GM11168 (cell line): ENCODE data around the gene SCARF2.
"Not testable (repeated sequence)": the region's sequence is repeated elsewhere in the genome, so short reads cannot be mapped to it uniquely, and the experiment has no call there.

Experiments used
- in situ Hi-C: fragments of 300-500 bp; cut with MboI; formaldehyde crosslinking; loops from one replicate; pipeline ENCODE4 v1.12.0; 2022; ENCODE audit warnings: low sequenced_read_pairs; ENCODE audit not compliant: unreplicated experiment

Gene SCARF2

GRCh38 chr22:20464096-20464614, 26.5 kb upstream of the SCARF2 start:
- in situ Hi-C loops = no loop called here

- in situ Hi-C loops = no loop called here
Observed at GRCh38 chr22:20463324-20464095, 25.9 kb upstream of the SCARF2 start.

GRCh38 chr22:20459862-20460261, 22.2 kb upstream of the SCARF2 start:
- in situ Hi-C loops = no loop called here

GRCh38 chr22:20459152-20459542, 21.5 kb upstream of the SCARF2 start:
- in situ Hi-C loops = no loop called here

DNA sequence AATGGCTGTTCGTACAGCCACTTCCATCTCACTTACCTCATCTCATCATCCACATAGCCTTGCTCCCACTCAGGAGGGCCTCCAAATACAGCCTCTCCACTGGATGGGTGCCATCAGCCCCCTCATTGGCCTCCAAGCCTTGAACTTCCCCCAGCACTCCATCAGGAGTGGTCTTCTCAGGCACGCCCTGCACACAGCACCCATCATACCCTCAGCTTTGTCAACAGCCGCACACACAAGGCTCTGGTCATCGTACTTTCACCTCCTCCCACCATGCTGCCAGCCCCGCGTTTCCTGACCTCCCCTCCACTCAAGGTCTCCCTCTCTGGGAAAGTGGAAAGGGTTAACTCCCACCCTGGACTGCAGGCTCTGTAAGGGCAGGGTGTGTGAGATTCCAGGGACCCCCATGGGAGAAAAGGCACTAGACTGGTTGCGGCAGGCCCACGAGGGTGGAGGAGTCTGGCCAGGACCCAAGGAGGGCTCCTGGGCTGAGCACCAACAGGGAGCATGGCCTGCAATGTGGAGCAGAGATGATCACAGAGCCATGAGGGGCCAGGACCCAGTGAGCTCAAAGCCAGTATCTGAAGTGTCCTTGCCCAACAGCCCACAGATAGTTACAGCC, 21.0 kb upstream of the SCARF2 start:
- in situ Hi-C loops = no loop called here

DNA sequence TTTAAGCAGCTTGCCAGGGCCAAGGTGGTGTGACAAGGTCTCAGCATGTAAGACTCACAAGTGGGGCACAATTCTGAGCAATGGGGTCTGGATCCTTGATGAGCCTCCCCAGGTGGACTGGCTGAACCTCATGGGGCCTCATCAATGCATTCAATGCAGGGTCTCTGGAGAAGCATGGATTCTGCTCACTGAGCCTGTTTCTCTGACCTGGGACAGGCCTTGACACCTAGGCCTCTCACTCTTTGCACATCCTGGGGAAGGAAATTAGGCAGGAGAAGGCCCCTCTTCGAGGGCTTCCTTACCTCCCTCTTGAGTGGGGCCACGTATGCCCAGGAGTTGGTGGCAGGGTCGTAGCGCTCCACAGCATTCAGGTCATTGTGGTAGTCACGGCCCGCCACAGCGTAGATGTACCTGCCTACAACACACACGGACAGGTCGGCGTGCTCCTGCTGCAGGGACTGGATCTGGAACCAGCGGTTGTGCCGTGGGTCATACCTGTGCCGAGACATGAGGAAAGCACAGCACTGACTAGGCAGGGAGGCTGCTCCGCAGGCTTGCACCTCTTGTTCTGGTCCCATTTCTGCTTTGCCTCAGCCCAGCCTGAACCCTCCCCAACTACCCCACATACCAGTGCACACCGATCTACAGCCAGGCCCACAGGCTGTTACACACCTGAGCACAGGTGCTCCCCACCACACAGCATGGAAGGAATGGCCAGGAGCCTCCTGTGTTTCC, 20.0 kb upstream of the SCARF2 start:
- in situ Hi-C loops = no loop called here

DNA sequence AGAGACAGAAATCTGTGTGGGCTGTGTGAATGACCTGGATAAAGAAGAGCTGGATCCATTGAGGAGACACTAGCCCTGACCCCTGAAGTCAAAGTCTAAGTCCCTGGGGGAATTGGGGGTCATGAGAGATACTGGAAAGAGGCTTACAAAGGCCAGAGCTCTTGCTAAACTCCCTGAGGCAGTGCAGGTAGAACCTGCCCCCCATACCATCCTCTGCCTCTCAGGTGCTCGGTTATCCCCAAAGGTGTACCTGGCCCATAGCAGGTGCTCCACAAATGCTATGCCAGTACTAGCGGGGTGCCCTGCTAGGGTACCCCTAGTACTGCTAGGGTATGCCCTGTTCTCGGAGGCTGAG, 19.1 kb upstream of the SCARF2 start:
- in situ Hi-C loops = no loop called here

GRCh38 chr22:20456064-20456721, 18.6 kb upstream of the SCARF2 start:
- in situ Hi-C loops = no loop called here

DNA sequence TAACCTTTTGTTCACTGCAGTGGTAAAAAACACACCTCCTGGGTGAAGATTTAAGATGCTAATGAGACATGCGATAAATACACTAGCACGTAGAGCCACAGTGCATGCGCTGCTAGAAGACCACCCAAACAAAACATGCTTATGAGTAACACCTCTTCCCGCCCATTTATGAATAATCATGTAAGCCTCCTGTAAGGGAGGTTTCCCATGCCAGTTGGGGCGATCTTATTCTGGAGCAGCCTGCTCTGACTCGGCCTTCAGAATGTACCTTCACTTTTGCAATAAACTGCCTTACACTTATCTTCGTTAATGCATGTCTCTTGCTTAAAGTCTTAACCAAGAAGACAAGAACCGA, 18.1 kb upstream of the SCARF2 start:
- in situ Hi-C loops = no loop called here

- in situ Hi-C loops = no loop called here
Observed at GRCh38 chr22:20453222-20453621, 15.6 kb upstream of the SCARF2 start.

GRCh38 chr22:20451920-20452319, 14.3 kb upstream of the SCARF2 start:
- in situ Hi-C loops = no loop called here

DNA sequence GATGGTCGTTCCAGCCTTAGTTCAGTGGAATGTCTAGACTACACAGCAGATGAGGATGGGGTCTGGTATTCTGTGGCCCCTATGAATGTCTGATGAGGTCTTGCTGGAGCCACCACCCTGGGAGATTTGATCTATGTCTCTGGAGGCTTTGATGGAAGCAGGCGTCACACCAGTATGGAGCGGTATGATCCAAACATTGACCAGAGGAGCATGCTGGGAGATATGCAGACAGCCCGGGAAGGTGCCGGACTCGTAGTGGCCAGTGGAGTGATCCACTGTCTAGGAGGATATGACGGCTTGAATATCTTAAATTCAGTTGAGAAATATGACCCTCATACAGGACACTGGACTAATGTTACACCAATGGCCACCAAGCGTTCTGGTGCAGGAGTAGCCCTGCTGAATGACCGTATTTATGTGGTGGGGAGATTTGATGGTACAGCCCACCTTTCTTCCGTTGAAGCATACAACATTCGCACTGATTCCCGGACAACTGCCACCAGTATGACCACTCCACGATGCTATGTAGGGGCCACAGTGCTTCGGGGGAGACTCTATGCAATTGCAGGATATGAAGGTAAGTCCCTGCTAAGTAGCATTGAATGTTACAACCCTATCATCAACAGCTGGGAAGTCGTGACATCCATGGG, 13.6 kb upstream of the SCARF2 start:
- in situ Hi-C loops = not testable (repeated sequence)

DNA sequence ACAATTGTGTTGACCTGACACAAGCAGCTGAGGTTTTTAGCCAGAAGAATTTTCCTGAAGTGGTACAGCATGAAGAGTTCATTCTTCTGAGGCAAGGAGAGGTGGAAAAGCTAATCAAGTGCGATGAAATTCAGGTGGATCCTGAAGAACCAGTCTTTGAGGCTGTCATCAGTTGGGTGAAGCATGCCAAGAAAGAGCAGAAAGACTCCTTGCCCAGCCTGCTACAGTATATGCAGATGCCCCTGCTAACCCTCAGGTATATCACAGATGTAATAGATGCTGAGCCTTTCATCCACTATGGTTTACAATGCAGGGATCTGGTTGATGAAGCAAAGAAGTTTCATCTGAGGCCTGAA, 12.9 kb upstream of the SCARF2 start:
- in situ Hi-C loops = no loop called here

DNA sequence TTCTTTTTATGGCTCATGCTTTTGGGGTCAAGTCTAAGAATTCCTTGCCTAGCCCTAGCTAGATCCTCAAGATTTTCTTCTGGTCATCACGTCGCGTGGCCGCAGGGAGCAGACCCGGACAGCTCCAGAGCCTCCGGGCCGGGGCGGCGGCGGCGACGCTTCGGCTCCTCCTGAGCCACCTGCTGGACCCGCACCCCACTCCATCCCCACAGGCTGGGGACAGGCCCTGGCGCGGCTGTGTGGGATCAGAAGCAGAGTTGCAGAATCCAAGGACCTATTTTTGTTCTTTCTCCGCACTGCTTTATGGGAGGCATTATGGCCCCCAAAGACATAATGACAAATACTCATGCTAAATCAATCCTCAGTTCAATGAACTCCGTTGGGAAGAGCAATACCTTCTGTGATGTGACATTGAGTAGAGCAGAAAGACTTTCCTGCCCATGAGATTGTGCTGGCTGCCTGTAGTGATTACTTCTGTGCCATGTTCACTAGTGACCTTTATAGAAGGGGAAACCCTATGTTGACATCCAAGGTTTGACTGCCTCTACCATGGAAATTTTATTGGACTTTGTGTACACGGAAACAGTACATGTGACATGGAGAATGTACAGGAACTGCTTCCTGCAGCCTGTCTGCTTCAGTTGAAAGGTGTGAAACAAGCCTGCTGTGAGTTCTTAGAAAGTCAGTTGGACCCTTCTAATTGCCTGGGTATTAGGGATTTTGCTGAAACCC, 12.4 kb upstream of the SCARF2 start:
- in situ Hi-C loops = no loop called here

- in situ Hi-C loops = no loop called here
Observed at GRCh38 chr22:20448630-20449029, 11.0 kb upstream of the SCARF2 start.

DNA sequence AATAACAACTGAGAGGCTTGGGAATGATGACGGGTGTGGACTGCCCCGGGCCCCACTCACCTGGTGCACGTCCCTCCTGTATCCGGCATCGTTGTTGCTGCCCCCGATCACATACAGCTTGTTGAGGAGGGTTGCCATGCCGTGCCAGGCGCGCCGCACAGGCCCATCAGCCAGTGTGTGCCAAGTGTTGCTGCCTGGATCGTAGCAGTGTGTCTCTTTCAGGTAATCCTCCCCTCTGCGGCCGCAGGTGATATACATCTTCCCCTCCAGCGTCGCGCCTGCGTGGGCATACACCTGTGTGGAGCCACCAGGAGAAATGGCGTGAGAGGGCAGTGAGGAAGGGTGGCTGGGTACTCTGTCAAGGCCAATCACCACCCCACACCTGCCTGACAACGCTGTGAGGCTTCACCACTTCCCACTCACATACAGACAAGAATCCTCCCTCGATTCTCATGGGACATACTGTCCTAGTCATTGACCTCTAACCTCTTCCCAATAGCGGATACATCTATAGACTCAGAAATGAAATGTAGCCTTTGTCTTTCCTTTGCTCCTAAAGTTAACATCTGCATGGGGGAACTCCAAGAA, 8.9 kb upstream of the SCARF2 start:
- in situ Hi-C loops = no loop called here

DNA sequence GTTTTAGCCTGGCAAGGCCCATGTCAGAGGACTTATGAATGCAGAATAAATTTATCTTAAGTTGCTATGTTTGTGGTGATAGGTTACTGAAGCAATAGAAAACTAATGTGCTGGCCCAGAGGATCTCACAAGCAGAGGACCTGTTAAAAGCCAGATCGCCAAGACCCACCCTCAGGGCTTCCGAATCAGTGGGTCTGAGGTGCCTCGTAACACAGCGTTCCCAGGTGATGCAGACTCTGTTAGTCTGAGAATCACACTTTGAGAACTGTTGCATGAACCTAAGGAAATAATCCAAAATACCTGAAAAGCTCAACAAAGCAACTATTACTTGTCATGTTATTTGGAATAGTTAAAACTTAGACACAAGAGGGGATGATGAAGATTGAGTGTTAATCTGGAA, 6.7 kb upstream of the SCARF2 start:
- in situ Hi-C loops = no loop called here

DNA sequence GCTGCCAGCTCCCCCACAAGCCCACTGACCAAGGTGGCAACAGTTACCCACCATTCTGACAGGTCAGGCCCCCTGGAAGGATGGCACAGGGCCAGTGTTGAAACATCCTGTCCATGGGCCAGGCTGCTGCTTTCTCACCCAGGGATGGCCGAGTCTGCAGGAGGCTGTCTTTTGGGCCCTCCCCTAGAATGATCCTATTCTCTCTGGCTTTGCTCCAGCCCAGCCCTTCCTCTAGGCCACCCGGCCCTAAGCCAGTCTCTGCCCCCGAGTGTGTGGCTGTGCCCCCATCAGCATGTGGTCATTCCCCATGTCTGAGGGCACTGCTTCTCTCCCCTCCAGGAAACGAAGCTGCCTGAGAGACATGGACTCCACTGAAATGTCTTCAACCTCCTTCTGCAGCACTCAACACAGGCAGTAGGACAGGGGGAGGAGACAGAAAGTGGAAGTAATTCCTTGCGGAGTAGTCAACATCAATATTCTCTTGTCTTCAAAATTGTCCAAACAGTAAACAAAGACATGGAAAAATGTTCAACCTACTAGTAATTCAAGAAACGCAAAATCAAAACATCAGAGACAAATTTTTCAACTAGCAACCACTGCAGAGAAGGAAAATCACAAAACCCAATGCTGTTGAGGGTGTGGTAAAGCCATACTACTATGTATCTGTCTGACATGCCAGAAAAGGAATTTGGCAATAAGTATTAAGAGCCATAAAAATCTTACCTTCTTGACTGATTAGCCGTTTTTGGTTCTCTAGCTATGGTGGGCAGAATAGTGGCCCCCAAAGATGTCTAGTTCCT, 5.1 kb upstream of the SCARF2 start:
- in situ Hi-C loops = no loop called here
